Esophagus squamous epithelium (tissue), 5 donors: ENCODE data around the gene UBE2H. TPM values are rescaled to one million over a fixed set of nuclear protein-coding genes. Genes with fewer than 3 reads are reported as not detected.

Experiments used
- DNase-seq: peaks from one replicate; lab custom pipeline; 2025; lab: John Stamatoyannopoulos, UW
- H3K27ac ChIP-seq, 4 donors: fragments of 200-600 bp; sonication (generic); one replicate each; pipeline ENCODE4 v1.5.1; 2016 to 2019; ENCODE audit warnings: mild to moderate bottlenecking in 1 of 4
- H3K27me3 ChIP-seq, 4 donors: fragments of 200-600 bp; sonication (generic); 1 replicate in 3 of 4; 2 replicates in 1 of 4; pipeline versions ENCODE4 v1.5.1 to v1.6.0; 2017 to 2021; ENCODE audit warnings: antibody characterized with exemption in 1 of 4
- H3K36me3 ChIP-seq, 3 donors: fragments of 200-600 bp; sonication (generic); one replicate each; pipeline ENCODE4 v1.5.1; 2016 to 2019
- H3K4me1 ChIP-seq, 3 donors: fragments of 200-600 bp; sonication (generic); one replicate each; pipeline ENCODE4 v1.5.1; 2017 to 2019
- H3K4me3 ChIP-seq, 4 donors: fragments of 200-600 bp; sonication (generic); 1 replicate in 3 of 4; 2 replicates in 1 of 4; pipeline ENCODE4 v1.5.1; 2016 to 2019; ENCODE audit warnings: mild to moderate bottlenecking in 2 of 4, moderate library complexity in 1 of 4
- H3K9me3 ChIP-seq, 3 donors: fragments of 200-600 bp; sonication (generic); one replicate each; pipeline ENCODE4 v1.5.1; 2016 to 2019
- POLR2A ChIP-seq, 4 donors: fragments of 450-650 bp; IDR thresholded peaks; one replicate each; pipeline ENCODE4 v1.6.1; 2017; ENCODE audit warnings: antibody characterized with exemption in 4 of 4, mild to moderate bottlenecking in 4 of 4, moderate library complexity in 3 of 4
- WGBS, 2 donors: methylation state at CpG; one replicate each; pipeline ENCODE4 v1.1.5; 2018; 5-methylcytosine and 5-hydroxymethylcytosine counted together
- intact Hi-C: fragments of 100-400 bp; cut with DNase I; formaldehyde crosslinking; loops from one replicate; pipeline ENCODE4 v1.15.0; 2022
- total RNA-seq, 4 donors: library from RNA; depleted of rRNA; stranded (reverse); fragments of >200 nt; gene quantifications; one replicate each; pipeline ENCODE4 v1.1.0, GENCODE V29; 2016
- TF ChIP-seq, protein P1 (sequence below), 6 experiments: fragments of 450-650 bp in 4 of 6; fragments of 200-600 bp in 2 of 6; sonication (generic) in 2 of 6; IDR thresholded peaks; one replicate each; pipeline ENCODE4 v1.5.1; 2016 to 2019; ENCODE audit warnings: antibody characterized with exemption in 6 of 6, mild to moderate bottlenecking in 4 of 6, moderate library complexity in 4 of 6
- donor health status: DM: yes; HTN: yes; CAD: no.

UBE2H gene
- total RNA-seq, 4 donors from 2014 or later: 60.1 to 113 (median 88.7) TPM

DNA sequence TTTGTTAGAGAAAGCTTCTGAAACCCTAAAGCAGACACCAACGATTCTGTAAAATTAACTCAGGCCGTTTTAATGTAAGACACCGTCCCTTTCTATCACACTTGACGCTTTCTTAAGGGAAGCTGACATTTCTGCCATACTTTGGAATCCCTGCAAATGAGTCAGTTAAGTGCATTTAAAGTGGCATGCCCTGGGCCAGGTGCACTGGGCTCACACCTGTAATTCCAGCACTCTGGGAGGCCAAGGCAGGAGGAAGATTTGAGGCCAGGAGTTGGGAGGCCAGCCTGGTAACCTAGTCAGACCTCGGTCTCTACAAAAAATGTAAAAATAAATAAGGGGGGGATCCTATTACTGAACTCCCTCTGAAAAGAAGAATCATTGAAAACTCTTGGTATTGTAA, 4.4 kb downstream of the UBE2H start:
- Histone ChIP-seq H3K27me3 (no peaks in the 10 kb centered on the region), H3K27ac (peak overlapping the region; percentile 95 to 100 (median 99)), H3K4me1 (peaks cover 12 to 63% (median 24%) of the 10 kb centered on the region in 3 donors), H3K4me3 (peak overlapping the region in 3 of 4 donors; percentile 89 to 99 (median 91)), H3K36me3 (peaks cover 0 to 23% (median 0%) of the 10 kb centered on the region in 3 donors), H3K9me3 (no peaks in the 10 kb centered on the region)
- no peak for DNase-seq
- intact Hi-C loops: no loop called here
- WGBS, 2 donors: 62 to 86% methylated on average over 5 of the region's 5 CpGs
- TF ChIP-seq, protein P1, sequence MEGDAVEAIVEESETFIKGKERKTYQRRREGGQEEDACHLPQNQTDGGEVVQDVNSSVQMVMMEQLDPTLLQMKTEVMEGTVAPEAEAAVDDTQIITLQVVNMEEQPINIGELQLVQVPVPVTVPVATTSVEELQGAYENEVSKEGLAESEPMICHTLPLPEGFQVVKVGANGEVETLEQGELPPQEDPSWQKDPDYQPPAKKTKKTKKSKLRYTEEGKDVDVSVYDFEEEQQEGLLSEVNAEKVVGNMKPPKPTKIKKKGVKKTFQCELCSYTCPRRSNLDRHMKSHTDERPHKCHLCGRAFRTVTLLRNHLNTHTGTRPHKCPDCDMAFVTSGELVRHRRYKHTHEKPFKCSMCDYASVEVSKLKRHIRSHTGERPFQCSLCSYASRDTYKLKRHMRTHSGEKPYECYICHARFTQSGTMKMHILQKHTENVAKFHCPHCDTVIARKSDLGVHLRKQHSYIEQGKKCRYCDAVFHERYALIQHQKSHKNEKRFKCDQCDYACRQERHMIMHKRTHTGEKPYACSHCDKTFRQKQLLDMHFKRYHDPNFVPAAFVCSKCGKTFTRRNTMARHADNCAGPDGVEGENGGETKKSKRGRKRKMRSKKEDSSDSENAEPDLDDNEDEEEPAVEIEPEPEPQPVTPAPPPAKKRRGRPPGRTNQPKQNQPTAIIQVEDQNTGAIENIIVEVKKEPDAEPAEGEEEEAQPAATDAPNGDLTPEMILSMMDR (IDR thresholded peaks at IDR 0.05): no peak
- TF ChIP-seq POLR2A (IDR thresholded peaks at IDR 0.05): no peak

DNA sequence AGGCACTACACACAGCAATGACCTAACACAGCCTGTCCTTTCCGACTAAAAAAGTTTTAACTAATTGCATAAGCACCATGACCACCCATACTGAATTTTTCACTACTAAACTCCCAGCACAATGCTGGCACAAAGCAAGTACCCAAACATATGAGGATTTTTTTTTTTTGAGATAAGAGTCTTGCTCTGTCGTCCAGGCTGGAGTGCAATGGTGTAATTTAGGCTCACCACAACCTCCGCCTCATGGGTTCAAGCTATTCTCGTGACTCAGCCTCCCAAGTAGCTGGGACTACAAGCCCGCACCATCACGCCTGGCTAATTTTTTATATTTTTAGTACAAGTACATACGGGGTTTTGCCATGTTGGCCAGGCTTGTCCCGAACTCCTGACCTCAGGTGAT, 5.1 kb downstream of the UBE2H start:
- Histone ChIP-seq H3K9me3 (no peaks in the 10 kb centered on the region), H3K27ac (peak overlapping the region; percentile 95 to 100 (median 99)), H3K4me3 (peak overlapping the region in 1 of 4 donors; percentile 19), H3K36me3 (peaks cover 0 to 29% (median 0%) of the 10 kb centered on the region in 3 donors), H3K27me3 (no peaks in the 10 kb centered on the region), H3K4me1 (peaks cover 12 to 63% (median 24%) of the 10 kb centered on the region in 3 donors)
- no peak for DNase-seq
- 65 to 67% methylated on average over 8 of the region's 8 CpGs for WGBS, 2 donors
- intact Hi-C loops: no loop called here
- no peak for TF ChIP-seq POLR2A (IDR thresholded peaks at IDR 0.05)
- TF ChIP-seq, protein P1 (IDR thresholded peaks at IDR 0.05): no peak

DNA sequence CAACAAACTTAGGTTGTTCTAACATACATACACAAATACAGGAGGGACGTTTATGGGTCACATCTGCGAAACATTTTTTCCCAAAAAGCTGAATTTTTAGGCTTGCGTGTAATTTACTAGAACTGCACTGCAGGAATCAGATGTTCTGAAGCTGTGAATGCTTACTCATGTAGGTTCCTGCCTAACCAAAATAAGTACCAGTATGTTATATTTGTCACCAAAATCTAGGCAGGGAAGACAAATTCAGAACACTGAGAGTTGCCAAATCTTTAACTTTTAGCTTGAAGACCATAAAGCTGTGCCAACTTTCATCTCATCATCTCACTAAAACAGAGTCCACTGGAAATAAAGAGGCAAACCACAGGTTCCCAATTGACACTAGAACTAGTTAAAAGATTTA, 5.7 kb downstream of the UBE2H start:
- peaks cover 12 to 63% (median 24%) of the 10 kb centered on the region in 3 donors for H3K4me1 ChIP-seq
- no peaks in the 10 kb centered on the region for H3K27me3 ChIP-seq
- no peak overlapping the region for H3K4me3 ChIP-seq
- peaks cover 0 to 36% (median 0%) of the 10 kb centered on the region in 3 donors for H3K36me3 ChIP-seq
- no peak for DNase-seq
- H3K27ac ChIP-seq: peak overlapping the region in 3 of 4 donors; percentile 95 to 99 (median 99)
- intact Hi-C loops: no loop called here
- no peaks in the 10 kb centered on the region for H3K9me3 ChIP-seq
- no peak for TF ChIP-seq POLR2A (IDR thresholded peaks at IDR 0.05)
- TF ChIP-seq, protein P1 (IDR thresholded peaks at IDR 0.05): no peak
- 62 to 76% methylated on average over 3 of the region's 3 CpGs for WGBS, 2 donors

DNA sequence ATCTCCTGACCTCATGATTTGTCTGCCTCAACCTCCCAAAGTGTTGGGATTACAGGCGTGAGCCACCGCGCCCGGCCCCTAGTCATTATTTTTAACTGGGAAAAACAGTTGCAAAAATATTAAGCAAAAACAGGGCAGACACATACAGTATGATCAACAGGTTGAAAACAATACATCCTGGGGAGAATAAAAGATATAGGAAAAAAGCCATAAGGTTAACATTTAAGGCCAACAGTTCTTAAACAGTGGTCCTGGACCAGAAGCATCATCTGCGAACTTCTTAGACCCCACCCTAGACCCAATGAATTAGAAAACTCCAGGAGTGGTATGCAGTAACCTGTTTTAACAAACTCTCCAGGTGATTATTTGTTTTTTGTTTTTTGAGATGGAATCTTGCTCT, 6.5 kb downstream of the UBE2H start:
- 92 to 98% methylated on average over 5 of the region's 5 CpGs for WGBS, 2 donors
- no peak overlapping the region for H3K27ac ChIP-seq
- DNase-seq: no peak
- TF ChIP-seq POLR2A (IDR thresholded peaks at IDR 0.05): no peak
- TF ChIP-seq, protein P1 (IDR thresholded peaks at IDR 0.05): no peak
- peaks cover 0 to 44% (median 0%) of the 10 kb centered on the region in 3 donors for H3K36me3 ChIP-seq
- H3K4me1 ChIP-seq: peaks cover 12 to 70% (median 24%) of the 10 kb centered on the region in 3 donors
- intact Hi-C loops: no loop called here
- H3K4me3 ChIP-seq: no peak overlapping the region
- H3K27me3 ChIP-seq: no peaks in the 10 kb centered on the region
- no peaks in the 10 kb centered on the region for H3K9me3 ChIP-seq

DNA sequence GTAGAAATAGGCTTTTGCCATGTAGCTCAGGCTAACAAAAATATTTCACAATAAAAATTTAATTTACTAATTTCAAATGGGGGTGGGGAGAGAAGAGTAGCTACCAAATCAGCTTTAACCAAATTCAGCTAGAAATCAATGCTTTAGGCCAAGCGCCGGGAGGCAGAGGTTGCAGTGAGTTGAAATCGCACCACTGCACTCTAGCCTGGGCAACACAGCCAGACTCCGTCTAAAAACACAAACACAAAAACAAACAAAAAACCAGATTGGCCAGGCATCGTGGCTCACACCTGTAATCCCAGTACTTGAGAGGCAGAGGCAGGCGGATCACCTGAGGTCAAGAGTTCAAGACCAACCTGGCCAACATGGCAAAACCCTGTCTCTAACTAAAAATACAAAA, 9.4 kb downstream of the UBE2H start:
- Histone ChIP-seq H3K27ac (no peak overlapping the region), H3K9me3 (no peaks in the 10 kb centered on the region), H3K4me3 (no peak overlapping the region), H3K4me1 (peaks cover 0 to 49% (median 20%) of the 10 kb centered on the region in 3 donors), H3K27me3 (no peaks in the 10 kb centered on the region), H3K36me3 (peaks cover 0 to 46% (median 0%) of the 10 kb centered on the region in 3 donors)
- DNase-seq: no peak
- no peak for TF ChIP-seq POLR2A (IDR thresholded peaks at IDR 0.05)
- intact Hi-C loops: no loop called here
- WGBS, 2 donors: 75 to 83% methylated on average over 6 of the region's 6 CpGs
